ENCODE measurements around the gene CRTC1. TPM values are rescaled to one million over a fixed set of nuclear protein-coding genes. Genes with fewer than 3 reads are reported as not detected.
"Not testable (repeated sequence)": the region's sequence is repeated elsewhere in the genome, so short reads cannot be mapped to it uniquely, and the experiment has no call there.

CRTC1 gene
- total and polyA plus RNA-seq, 9 of the 15 experiments (the other 6 are each of a cell fraction or from before 2014, with no cell fraction given) = 0.25 to 3.8 (median 1.2) TPM; not detected in 2

- H2AFZ ChIP-seq (ENCODE audit: low read depth, low read length); H3K36me3 ChIP-seq (ENCODE audit: control insufficient read depth, insufficient read depth, low read length); H3K27me3 ChIP-seq (ENCODE audit: control insufficient read depth in 2 of 2, insufficient read depth in 2 of 2, low read length in 2 of 2); CTCF ChIA-PET (ENCODE audit: low intra/inter-chr PET ratio); in situ Hi-C loops (cut with MboI); H3K9me1 ChIP-seq (ENCODE audit: control insufficient read depth, insufficient read depth, low read length); H3K9me3 ChIP-seq (replicated peaks; ENCODE audit: control insufficient read depth, insufficient read depth, low read depth, low read length); H3K79me2 ChIP-seq (ENCODE audit: control insufficient read depth, insufficient read depth, low read length); H3K27ac ChIP-seq (ENCODE audit: extremely low read depth, low read depth, low read length); BruUV-seq (replicated peaks); intact Hi-C loops (cut with micrococcal nuclease); H3K4me2 ChIP-seq (ENCODE audit: insufficient read depth, low read length); H3K4me3 ChIP-seq; TF ChIP-seq PBX2 (CRISPR knock-in tag; IDR thresholded peaks at IDR 0.05; ENCODE audit: low read depth); NR2C2 (CRISPR knock-in tag; IDR thresholded peaks at IDR 0.05): not testable (repeated sequence)
- POLR2A ChIA-PET = interaction anchor here (0.6 to 2.5 kb wide), 3 partner anchors 8 to 213 kb away, joined by 3 to 9 read pairs (median 4); no protein-coding TSS in a partner anchor
- H3K9ac ChIP-seq (ENCODE audit: insufficient read depth in 1 of 2, low read depth in 2 of 2, low read length in 2 of 2) = 0 out of 4 replicates have a peak overlapping the region, but pooled peaks of 1 of the 2 experiments have one; percentile 28
- H3K4me1 ChIP-seq (replicated peaks in 1 of 2; ENCODE audit: control insufficient read depth in 2 of 2, insufficient read depth in 2 of 2, low read length in 2 of 2) = peaks cover 11 to 59% of the 10 kb centered on the region in 2 experiments
- FAIRE-seq (peak; percentile 63), DNase-seq (ENCODE audit: extremely low read depth in 1 of 4, low spot score in 3 of 4) (peak in 1 of 4 experiments; percentile 36), ATAC-seq (peak; percentile 29; the same call in 2 of the 3 replicates)
- TF ChIP-seq ZNF384 (IDR thresholded peaks at IDR 0.05; ENCODE audit: low read depth, low read length) (peak; percentile 73), KDM1A (IDR thresholded peaks at IDR 0.05) (peak; percentile 65 to 70; a peak in 2 of 4 replicates), PBX2 (tag; conservative IDR thresholded peaks at IDR 0.05; ENCODE audit: low read depth) (peak; percentile 65), TRIM24 (IDR thresholded peaks at IDR 0.05) (0 out of 4 replicates have a peak, but pooled peaks of 1 of the 2 experiments have one; percentile 28), NR2C2 (tag; IDR thresholded peaks at IDR 0.05) (0 out of 2 replicates have a peak, but pooled peaks have one; percentile 31), ETV1 (tag; conservative IDR thresholded peaks at IDR 0.05; ENCODE audit: low read depth) (0 out of 2 replicates have a peak, but pooled peaks have one; percentile 16), CBFA2T3 (IDR thresholded peaks at IDR 0.05) (peak; percentile 32; the same call in 1 of the 2 replicates), MEIS2 (IDR thresholded peaks at IDR 0.05; ENCODE audit: partially characterized antibody) (peak; percentile 53), RCOR1 (IDR thresholded peaks at IDR 0.05; ENCODE audit: borderline replicate concordance in 1 of 2, low read depth in 2 of 2, low read length in 2 of 2) (0 out of 4 replicates have a peak, but pooled peaks of 1 of the 2 experiments have one; percentile 31)
- 58% methylated on average over 10 of the region's 11 CpGs for whole genome bisulfite sequencing (ENCODE audit: insufficient coverage, low coverage, missing lambda C conversion rate)
- peaks cover 32% of the 10 kb centered on the region; the same call in 1 of the 2 replicates for H4K20me1 ChIP-seq (replicated peaks; ENCODE audit: control insufficient read depth, insufficient read depth, low read length)
Observed at GRCh38 chr19:18733762-18734332, 50.4 kb downstream of the CRTC1 start.

Measured in K562 (cell line).